BLaER1 treated with 17β-estradiol and CSF1 and Interleukin-3, amounts not matched to agents 10 nM and 100 nM (cell line): Measurements from ENCODE around the gene DLG5.

Experiments used
- H3K27ac ChIP-seq, 11 experiments: shearing (Covaris generic); formaldehyde crosslinking; 2 replicates each; pipeline ENCODE4 v1.8.1; 2022
- H3K27me3 ChIP-seq, 11 experiments: shearing (Covaris generic); formaldehyde crosslinking; 2 replicates each; pipeline ENCODE4 v1.8.1; 2022
- H3K36me3 ChIP-seq, 11 experiments: shearing (Covaris generic); formaldehyde crosslinking; 2 replicates each; pipeline ENCODE4 v1.8.1; 2022
- H3K4me1 ChIP-seq, 10 experiments: shearing (Covaris generic); formaldehyde crosslinking; 2 replicates each; pipeline ENCODE4 v1.8.1; 2022
- H3K4me2 ChIP-seq, 11 experiments: shearing (Covaris generic); formaldehyde crosslinking; 2 replicates each; pipeline ENCODE4 v1.8.1; 2022
- H3K4me3 ChIP-seq, 10 experiments: shearing (Covaris generic); formaldehyde crosslinking; 2 replicates each; pipeline ENCODE4 v1.8.1; 2022
- H3K9ac ChIP-seq, 11 experiments: shearing (Covaris generic); formaldehyde crosslinking; 2 replicates each; pipeline ENCODE4 v1.8.1; 2022
- H3K9me3 ChIP-seq, 11 experiments: shearing (Covaris generic); formaldehyde crosslinking; replicated peaks in 1 of 11; 2 replicates each; pipeline ENCODE4 v1.8.1; 2022
- H4K20me1 ChIP-seq, 11 experiments: shearing (Covaris generic); formaldehyde crosslinking; 2 replicates each; pipeline ENCODE4 v1.8.1; 2022
- Cebpa-rat ChIP-seq, 11 experiments: shearing (Covaris generic); IDR thresholded peaks; 2 replicates each; pipeline ENCODE4 v1.8.1; 2022

The DLG5 gene

DNA sequence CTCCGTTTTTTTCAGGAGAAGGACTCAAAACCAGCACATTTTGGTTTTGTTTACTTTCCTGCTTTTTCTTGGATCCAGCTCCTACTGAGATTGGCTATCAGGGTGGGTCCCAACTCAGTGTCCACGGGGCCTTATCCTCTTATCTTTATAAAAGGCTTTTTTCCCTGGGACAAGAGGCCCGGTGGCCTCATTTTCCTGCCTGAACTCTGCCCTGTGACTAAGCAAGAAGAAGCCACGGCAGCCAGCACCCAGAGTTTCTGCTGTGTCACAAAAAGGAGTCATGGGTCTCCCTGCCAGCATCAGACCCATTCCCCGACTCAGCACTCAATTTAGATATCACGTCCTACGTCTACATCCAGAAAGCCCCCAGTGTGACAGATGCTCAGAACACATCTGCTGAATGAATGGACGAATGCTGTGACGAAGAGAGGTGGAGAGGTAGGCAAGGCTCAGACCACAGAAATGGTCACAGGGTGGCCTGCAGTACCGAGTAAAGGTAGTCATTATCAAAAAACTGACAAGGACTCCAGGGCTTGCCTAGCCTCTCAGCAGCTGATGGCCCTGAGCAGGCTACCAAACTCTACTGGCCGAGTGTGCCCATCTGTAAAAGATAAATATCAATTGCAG, 16.7 kb downstream of the DLG5 start:
- TF ChIP-seq Cebpa-rat (IDR thresholded peaks at IDR 0.05) = no peak
- no peak overlapping the region for H3K4me3 ChIP-seq
- no peaks in the 10 kb centered on the region for H3K9me3 ChIP-seq
- peak overlapping the region in 4 of 11 experiments; percentile 9 to 71 (median 30); a peak in 6 of 22 replicates for H3K4me2 ChIP-seq
- H4K20me1 ChIP-seq = peaks cover 0 to 84% (median 52%) of the 10 kb centered on the region in 11 experiments; a peak in 16 of 22 replicates
- peak overlapping the region in 2 of 11 experiments; percentile 8 to 38; a peak in 1 of 22 replicates for H3K9ac ChIP-seq
- peak overlapping the region in 2 of 11 experiments; percentile 22 to 33; a peak in 2 of 22 replicates for H3K27ac ChIP-seq
- no peaks in the 10 kb centered on the region; a peak in 1 of 22 replicates for H3K36me3 ChIP-seq
- peaks cover 10 to 29% (median 15%) of the 10 kb centered on the region in 10 experiments for H3K4me1 ChIP-seq
- no peaks in the 10 kb centered on the region for H3K27me3 ChIP-seq

DNA sequence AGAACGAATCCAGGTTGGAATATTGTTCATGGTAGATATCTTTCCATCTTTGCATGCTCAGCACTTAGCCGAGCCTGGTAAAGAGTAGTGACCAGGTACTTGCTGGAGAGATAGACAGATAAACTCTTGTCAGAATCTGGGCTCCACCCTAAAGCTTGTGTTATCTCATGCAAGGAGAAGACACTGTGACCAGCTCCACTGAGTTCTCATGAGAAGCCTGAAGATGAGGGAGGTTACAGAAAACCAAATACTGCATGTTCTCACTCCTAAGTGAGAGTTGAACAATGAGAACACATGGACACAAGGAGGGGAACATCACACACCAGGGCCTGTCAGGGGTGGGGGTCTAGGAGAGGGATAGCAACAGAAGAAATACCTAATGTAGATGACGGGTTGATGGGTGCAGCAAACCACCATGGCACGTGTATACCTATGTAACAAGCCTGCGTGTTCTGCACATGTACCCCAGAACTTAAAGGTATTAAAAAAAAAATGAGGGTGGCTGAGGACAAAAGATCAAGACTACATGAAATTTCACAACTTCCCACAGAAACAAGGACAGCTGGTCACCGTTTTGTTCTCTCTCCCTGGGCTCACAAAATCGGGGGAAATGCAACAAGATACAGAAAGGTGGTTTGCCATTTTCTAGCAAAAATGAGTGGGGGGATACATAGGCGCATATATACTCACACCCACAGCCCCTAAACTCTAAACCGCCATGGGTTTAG, 17.4 kb downstream of the DLG5 start:
- Histone ChIP-seq H4K20me1 (peaks cover 0 to 77% (median 47%) of the 10 kb centered on the region in 11 experiments; a peak in 16 of 22 replicates), H3K27me3 (no peaks in the 10 kb centered on the region), H3K4me1 (peaks cover 10 to 29% (median 16%) of the 10 kb centered on the region in 10 experiments), H3K4me2 (peak overlapping the region in 4 of 11 experiments; percentile 9 to 71 (median 30); a peak in 6 of 22 replicates), H3K36me3 (no peaks in the 10 kb centered on the region; a peak in 1 of 22 replicates), H3K4me3 (no peak overlapping the region), H3K27ac (peak overlapping the region in 2 of 11 experiments; percentile 22 to 33; a peak in 2 of 22 replicates), H3K9ac (peak overlapping the region in 2 of 11 experiments; percentile 8 to 38; a peak in 1 of 22 replicates), H3K9me3 (no peaks in the 10 kb centered on the region)
- TF ChIP-seq Cebpa-rat (IDR thresholded peaks at IDR 0.05) = no peak

DNA sequence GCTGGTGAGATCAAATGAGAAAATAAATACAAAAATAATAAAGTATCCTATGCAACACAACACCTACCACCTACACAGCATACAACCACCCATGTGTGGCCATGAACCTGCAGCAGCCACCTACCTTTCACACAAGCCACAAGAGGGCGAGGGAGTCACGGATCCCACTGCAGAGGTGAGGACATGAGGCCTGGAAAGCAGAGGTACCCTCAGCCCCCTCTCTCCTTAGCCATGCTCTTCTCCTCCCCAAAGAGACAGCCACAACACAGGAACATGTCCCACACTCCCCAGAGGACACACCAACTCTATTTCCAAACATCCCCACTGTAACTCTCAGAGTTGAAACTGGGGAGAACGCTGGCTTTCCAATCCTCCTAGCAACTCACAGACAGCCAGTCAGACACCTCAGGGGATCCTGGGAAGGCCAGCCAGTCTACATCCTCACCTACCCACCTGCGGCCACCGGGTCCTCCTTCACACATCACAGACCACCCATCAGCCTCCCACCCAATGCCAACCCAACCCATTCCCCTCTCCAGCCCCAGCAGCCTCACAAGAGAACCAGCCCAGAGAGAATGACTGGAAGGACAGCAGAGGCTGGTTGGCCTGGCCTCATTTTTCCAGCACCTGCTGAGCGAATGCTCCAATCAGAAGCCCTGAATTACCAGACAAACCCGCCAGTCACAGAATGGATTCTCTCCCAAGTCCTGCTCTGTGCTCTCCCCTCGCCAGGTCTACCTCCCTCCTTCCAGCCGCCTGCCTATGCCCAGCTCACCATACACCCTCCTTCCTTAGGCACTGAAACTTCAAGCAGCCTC, 18.4 kb downstream of the DLG5 start:
- H4K20me1 ChIP-seq = peaks cover 0 to 66% (median 37%) of the 10 kb centered on the region in 11 experiments; a peak in 14 of 22 replicates
- H3K4me2 ChIP-seq = no peak overlapping the region
- H3K4me3 ChIP-seq = no peak overlapping the region
- no peak overlapping the region for H3K9ac ChIP-seq
- H3K4me1 ChIP-seq = peaks cover 10 to 29% (median 16%) of the 10 kb centered on the region in 10 experiments
- no peaks in the 10 kb centered on the region for H3K9me3 ChIP-seq
- no peak for TF ChIP-seq Cebpa-rat (IDR thresholded peaks at IDR 0.05)
- H3K36me3 ChIP-seq = no peaks in the 10 kb centered on the region; a peak in 1 of 22 replicates
- H3K27ac ChIP-seq = no peak overlapping the region
- no peaks in the 10 kb centered on the region for H3K27me3 ChIP-seq

DNA sequence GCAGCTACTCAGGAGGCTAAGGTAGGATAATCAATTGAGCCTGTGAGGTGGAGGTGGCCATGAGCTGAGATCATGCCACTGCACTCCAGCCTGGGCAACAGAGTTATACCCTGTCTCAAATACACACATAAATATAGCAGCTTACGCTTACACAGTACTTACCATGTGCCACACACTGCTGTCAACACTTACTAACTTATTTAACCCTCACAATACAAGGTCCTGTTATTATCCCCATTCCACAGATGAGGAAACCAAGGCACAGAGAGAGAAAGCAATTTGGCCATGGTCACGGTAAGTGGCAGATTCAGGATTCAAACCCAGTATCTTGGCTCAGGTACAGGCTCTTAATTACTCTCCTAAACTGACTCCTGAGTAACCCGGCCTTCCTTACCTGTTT, 19.1 kb downstream of the DLG5 start:
- peaks cover 5 to 24% (median 11%) of the 10 kb centered on the region in 10 experiments for H3K4me1 ChIP-seq
- H3K36me3 ChIP-seq = no peaks in the 10 kb centered on the region; a peak in 1 of 22 replicates
- H3K27ac ChIP-seq = no peak overlapping the region
- H3K4me2 ChIP-seq = no peak overlapping the region
- H3K9me3 ChIP-seq = no peaks in the 10 kb centered on the region
- no peak for TF ChIP-seq Cebpa-rat (IDR thresholded peaks at IDR 0.05)
- H3K27me3 ChIP-seq = no peaks in the 10 kb centered on the region
- no peak overlapping the region for H3K4me3 ChIP-seq
- peaks cover 0 to 60% (median 31%) of the 10 kb centered on the region in 11 experiments; a peak in 13 of 22 replicates for H4K20me1 ChIP-seq
- no peak overlapping the region for H3K9ac ChIP-seq

DNA sequence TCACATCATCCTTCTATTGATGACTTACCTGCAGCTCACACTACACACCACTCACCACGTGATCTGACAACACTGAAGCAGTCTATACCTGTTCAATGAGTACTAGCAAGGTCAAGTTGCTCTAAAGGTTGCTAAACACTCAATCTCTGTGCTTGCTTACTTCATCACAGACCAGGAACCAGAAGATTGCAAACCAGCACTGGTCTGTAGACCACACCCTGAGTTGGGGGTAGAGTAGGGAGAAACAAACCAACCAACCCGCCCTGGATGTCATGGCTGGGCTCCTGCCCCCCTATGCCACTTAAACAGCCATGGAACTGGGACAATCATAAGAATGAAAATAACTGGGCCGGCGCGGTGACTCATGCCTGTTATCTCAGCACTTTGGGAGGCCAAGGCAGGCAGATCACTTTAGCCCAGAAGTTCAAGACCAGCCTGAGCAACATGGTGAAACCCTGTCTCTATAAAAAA, 19.6 kb downstream of the DLG5 start:
- Histone ChIP-seq H3K9ac (no peak overlapping the region), H3K36me3 (no peaks in the 10 kb centered on the region; a peak in 1 of 22 replicates), H4K20me1 (peaks cover 0 to 55% (median 27%) of the 10 kb centered on the region in 11 experiments; a peak in 12 of 22 replicates), H3K4me1 (peaks cover 2 to 23% (median 10%) of the 10 kb centered on the region in 10 experiments), H3K9me3 (no peaks in the 10 kb centered on the region), H3K27ac (no peak overlapping the region), H3K27me3 (no peaks in the 10 kb centered on the region), H3K4me2 (no peak overlapping the region), H3K4me3 (no peak overlapping the region)
- no peak for TF ChIP-seq Cebpa-rat (IDR thresholded peaks at IDR 0.05)

DNA sequence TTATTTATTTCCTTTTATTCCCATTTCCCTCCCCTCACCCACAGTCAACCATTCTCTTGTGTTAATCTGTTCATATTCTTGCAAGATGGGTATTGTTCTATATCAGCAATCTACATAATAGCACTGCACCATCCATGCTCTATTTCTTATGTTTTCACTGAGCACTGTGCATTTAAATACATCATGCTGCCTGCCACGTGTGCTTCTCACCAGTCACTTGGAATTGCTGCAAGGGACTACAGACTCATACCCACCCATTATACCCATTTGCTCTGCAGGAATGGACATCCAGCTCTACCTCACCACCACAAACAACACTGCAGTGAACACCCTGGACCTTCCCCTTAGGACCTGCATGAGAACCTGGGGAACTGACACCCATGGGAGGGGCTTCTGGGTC, 20.8 kb downstream of the DLG5 start:
- H3K4me1 ChIP-seq = peaks cover 11 to 30% (median 16%) of the 10 kb centered on the region in 10 experiments
- H3K4me2 ChIP-seq = no peak overlapping the region
- H3K9me3 ChIP-seq = no peaks in the 10 kb centered on the region
- no peak overlapping the region for H3K9ac ChIP-seq
- no peak overlapping the region for H3K27ac ChIP-seq
- no peaks in the 10 kb centered on the region; a peak in 1 of 22 replicates for H3K36me3 ChIP-seq
- no peaks in the 10 kb centered on the region for H3K27me3 ChIP-seq
- H4K20me1 ChIP-seq = peaks cover 0 to 55% (median 29%) of the 10 kb centered on the region in 11 experiments; a peak in 12 of 22 replicates
- no peak for TF ChIP-seq Cebpa-rat (IDR thresholded peaks at IDR 0.05)
- no peak overlapping the region for H3K4me3 ChIP-seq

DNA sequence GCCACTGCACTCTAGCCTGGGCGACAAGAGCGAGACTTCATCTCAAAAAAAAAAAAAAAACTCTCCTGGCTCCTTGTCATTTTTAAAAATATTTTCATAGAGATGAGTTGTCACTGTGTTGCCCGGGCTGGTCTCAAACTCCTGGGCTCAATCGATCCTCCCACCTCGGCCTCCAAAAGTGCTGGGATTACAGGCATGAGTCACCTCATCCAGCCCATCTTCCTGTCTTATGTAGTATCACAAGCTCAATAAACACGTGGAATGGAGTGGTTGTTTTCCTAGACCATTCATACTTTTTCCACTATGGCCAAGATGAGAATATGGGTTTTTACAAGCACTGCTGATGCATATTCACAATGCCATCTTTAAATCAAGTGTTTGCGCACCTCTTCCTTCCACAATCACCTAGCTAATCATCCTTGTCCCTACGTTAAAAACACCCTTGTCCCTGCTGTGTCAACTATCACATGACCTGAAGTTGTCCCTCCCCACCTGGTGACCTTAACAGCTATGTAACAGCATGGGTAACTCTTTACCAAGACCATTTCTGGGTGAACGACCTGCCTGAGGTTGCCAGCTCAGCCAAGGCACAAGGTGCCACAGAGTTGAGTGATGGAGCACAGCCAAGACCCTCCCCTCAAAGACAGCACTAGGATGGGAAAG, 21.3 kb downstream of the DLG5 start:
- Histone ChIP-seq H3K4me2 (no peak overlapping the region), H3K27me3 (no peaks in the 10 kb centered on the region), H3K27ac (no peak overlapping the region), H3K9ac (no peak overlapping the region), H3K9me3 (no peaks in the 10 kb centered on the region), H4K20me1 (peaks cover 0 to 51% (median 26%) of the 10 kb centered on the region in 11 experiments; a peak in 12 of 22 replicates), H3K4me1 (peaks cover 11 to 28% (median 16%) of the 10 kb centered on the region in 10 experiments), H3K36me3 (no peaks in the 10 kb centered on the region; a peak in 1 of 22 replicates), H3K4me3 (no peak overlapping the region)
- no peak for TF ChIP-seq Cebpa-rat (IDR thresholded peaks at IDR 0.05)
